A673 (cell line): ENCODE measurements around the gene GPC6. TPM values are rescaled to one million over a fixed set of nuclear protein-coding genes. Genes with fewer than 3 reads are reported as not detected.

Source experiments
- BruUV-seq: library from RNA; stranded (reverse); fragments of 400-500 nt; replicated peaks from 2 replicates; lab custom pipeline; 2021; lab: Mats Ljungman, UMichigan
- CTCF ChIA-PET: fragments of 300-600 bp; sonication (Branson Sonifier 250); formaldehyde crosslinking; loops from one replicate; lab custom pipeline; 2022; ENCODE audit warnings: antibody characterized with exemption; lab: Charles Lee
- POLR2A ChIA-PET: fragments of 300-600 bp; sonication (Branson Sonifier 250); formaldehyde crosslinking; loops from one replicate; lab custom pipeline; 2022; ENCODE audit warnings: antibody characterized with exemption; ENCODE audit not compliant: low non-redundant PET; lab: Charles Lee
- DNase-seq: peaks from one replicate; pipeline ENCODE4 v3.0.0-alpha.2; 2015; ENCODE audit warnings: low spot score
- H3K27ac ChIP-seq: fragments of 200-600 bp; sonication (generic); 2 replicates; pipeline ENCODE4 v1.5.1; 2016; ENCODE audit warnings: mixed run types, low read depth, mild to moderate bottlenecking, mixed read lengths, antibody characterized with exemption, low read length; ENCODE audit not compliant: poor library complexity, severe bottlenecking
- H3K27me3 ChIP-seq: fragments of 200-600 bp; sonication (generic); replicated peaks from 2 replicates; pipeline ENCODE4 v1.6.1; 2017; ENCODE audit warnings: mixed run types, low read depth, mild to moderate bottlenecking, mixed read lengths, antibody characterized with exemption, low read length; ENCODE audit not compliant: insufficient read depth, poor library complexity
- H3K36me3 ChIP-seq: fragments of 200-600 bp; sonication (generic); 2 replicates; pipeline ENCODE4 v1.6.1; 2016; ENCODE audit warnings: mixed run types, mild to moderate bottlenecking, mixed read lengths, antibody characterized with exemption, low read length; ENCODE audit not compliant: insufficient read depth, poor library complexity, severe bottlenecking
- H3K4me1 ChIP-seq: fragments of 200-600 bp; sonication (generic); 2 replicates; pipeline ENCODE4 v1.6.1; 2017; ENCODE audit warnings: mixed run types, mild to moderate bottlenecking, mixed read lengths, antibody characterized with exemption, low read length; ENCODE audit not compliant: insufficient read depth, poor library complexity, severe bottlenecking
- H3K4me3 ChIP-seq: fragments of 200-600 bp; sonication (generic); 2 replicates; pipeline ENCODE4 v1.5.1; 2016; ENCODE audit warnings: low read depth, mixed run types, mild to moderate bottlenecking, mixed read lengths, low read length; ENCODE audit not compliant: poor library complexity, severe bottlenecking
- H3K9me3 ChIP-seq: fragments of 200-600 bp; sonication (generic); 2 replicates; pipeline ENCODE4 v1.6.1; 2016; ENCODE audit warnings: mixed run types, low read depth, mild to moderate bottlenecking, mixed read lengths, antibody characterized with exemption, low read length; ENCODE audit not compliant: poor library complexity, severe bottlenecking
- CTCF ChIP-seq: fragments of 300-800, 200-600 bp; sonication (generic); conservative IDR thresholded peaks from 2 replicates; pipeline ENCODE4 v1.5.1; 2017; ENCODE audit warnings: low read depth, mild to moderate bottlenecking, antibody characterized with exemption, low read length, moderate library complexity, mixed read lengths
- EZH2 ChIP-seq: fragments of 200-600 bp; sonication (generic); IDR thresholded peaks from 2 replicates; pipeline ENCODE4 v1.6.1; 2017; ENCODE audit warnings: borderline replicate concordance, low read depth, mild to moderate bottlenecking, mixed read lengths, antibody characterized with exemption, low read length; ENCODE audit not compliant: poor library complexity, severe bottlenecking
- intact Hi-C: fragments of 100-400 bp; cut with micrococcal nuclease; formaldehyde crosslinking; loops from one replicate; pipeline ENCODE4 v1.10.0; 2022; ENCODE audit not compliant: unreplicated experiment
- total RNA-seq: library from RNA; stranded (reverse); gene quantifications from 2 replicates; pipeline ENCODE4 v1.2.3, GENCODE V29; 2021

Gene GPC6
- total RNA-seq, 1 experiment from 2014 or later: 23.3 TPM

- H3K27me3 ChIP-seq: no peaks in the 10 kb centered on the region
- no peak for DNase-seq
- H3K4me3 ChIP-seq: no peak overlapping the region
- intact Hi-C loops: no loop called here
- H3K36me3 ChIP-seq: no peaks in the 10 kb centered on the region
- TF ChIP-seq CTCF: no peak
- TF ChIP-seq EZH2: no peak
- CTCF ChIA-PET: no interaction called here
- POLR2A ChIA-PET: no interaction called here
- no peak overlapping the region for H3K27ac ChIP-seq
- no peaks in the 10 kb centered on the region for H3K9me3 ChIP-seq
- no peaks in the 10 kb centered on the region for H3K4me1 ChIP-seq
- BruUV-seq: no TSS peak
Measured at GRCh38 chr13:94408314-94409036, 1181.9 kb downstream of the GPC6 start.

- TF ChIP-seq EZH2: no peak
- Histone ChIP-seq H3K36me3 (no peaks in the 10 kb centered on the region), H3K4me3 (no peak overlapping the region), H3K4me1 (peaks cover 8% of the 10 kb centered on the region), H3K27me3 (no peaks in the 10 kb centered on the region), H3K9me3 (no peaks in the 10 kb centered on the region), H3K27ac (no peak overlapping the region)
- ChIA-PET CTCF (no interaction called here), POLR2A (interaction anchor here (0.6 kb wide), 2 partner anchors 1641 to 1871 kb away, joined by 3 to 7 read pairs; no protein-coding TSS in a partner anchor)
- intact Hi-C loops: no loop called here
- no TSS peak for BruUV-seq
- DNase-seq: no peak
Measured at GRCh38 chr13:94411747-94412146, 1185.1 kb downstream of the GPC6 start.

GRCh38 chr13:94412870-94413597 is 1186.4 kb downstream of the GPC6 start:
- no peak overlapping the region for H3K4me3 ChIP-seq
- H3K27ac ChIP-seq: no peak overlapping the region
- BruUV-seq: no TSS peak
- intact Hi-C loops: no loop called here
- TF ChIP-seq CTCF: no peak
- TF ChIP-seq EZH2: no peak
- no peaks in the 10 kb centered on the region for H3K9me3 ChIP-seq
- CTCF ChIA-PET: no interaction called here
- POLR2A ChIA-PET: no interaction called here
- peaks cover 8% of the 10 kb centered on the region for H3K4me1 ChIP-seq
- no peaks in the 10 kb centered on the region for H3K27me3 ChIP-seq
- H3K36me3 ChIP-seq: no peaks in the 10 kb centered on the region
- DNase-seq: no peak

GRCh38 chr13:94413598-94413944 is 1187.0 kb downstream of the GPC6 start:
- Histone ChIP-seq H3K4me1 (peaks cover 8% of the 10 kb centered on the region), H3K27me3 (no peaks in the 10 kb centered on the region), H3K27ac (no peak overlapping the region), H3K36me3 (no peaks in the 10 kb centered on the region), H3K9me3 (no peaks in the 10 kb centered on the region), H3K4me3 (no peak overlapping the region)
- no TSS peak for BruUV-seq
- intact Hi-C loops: no loop called here
- no peak for TF ChIP-seq EZH2
- no peak for TF ChIP-seq CTCF
- DNase-seq: no peak
- ChIA-PET POLR2A (no interaction called here), CTCF (no interaction called here)
